NCI-H524 (cell line): ENCODE results near the gene PBX2.

Source experiments
- DNase-seq, 2 experiments: peaks; one replicate each; lab custom pipeline; 2025; lab: John Stamatoyannopoulos, UW

PBX2 gene

DNA sequence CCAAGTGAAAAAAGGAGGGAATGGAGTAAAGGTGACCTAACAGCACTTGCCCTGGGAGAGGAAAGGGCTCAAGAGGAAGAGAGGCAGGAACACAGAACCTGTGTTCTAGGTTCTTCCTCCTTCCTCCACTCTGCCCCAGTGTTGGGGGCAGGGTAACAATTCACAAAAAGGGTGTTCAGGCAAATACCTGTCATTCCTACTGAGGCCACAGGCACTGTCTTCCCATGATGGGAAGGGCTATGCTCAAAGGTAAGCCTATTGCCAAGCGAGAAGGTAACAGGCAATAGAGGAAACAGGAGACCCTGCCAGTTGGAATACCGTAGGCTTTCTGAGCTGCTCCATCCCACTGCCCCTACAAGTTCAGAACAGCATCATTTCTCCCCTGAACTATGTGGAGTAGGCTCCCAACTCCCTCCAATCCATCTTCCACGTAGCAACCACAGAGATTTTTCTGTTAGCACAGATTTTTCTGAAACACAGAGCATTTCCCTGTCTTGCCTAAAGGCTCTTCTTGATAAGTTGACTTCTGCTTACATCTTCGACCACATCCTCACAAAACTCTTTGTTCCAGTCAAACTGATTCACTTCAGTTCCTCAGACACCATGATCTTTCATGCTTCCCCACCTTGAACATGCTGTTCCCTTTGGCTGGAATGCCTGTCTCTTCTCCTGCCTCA, 16.8 kb downstream of the PBX2 start:
- DNase-seq, result no peak

DNA sequence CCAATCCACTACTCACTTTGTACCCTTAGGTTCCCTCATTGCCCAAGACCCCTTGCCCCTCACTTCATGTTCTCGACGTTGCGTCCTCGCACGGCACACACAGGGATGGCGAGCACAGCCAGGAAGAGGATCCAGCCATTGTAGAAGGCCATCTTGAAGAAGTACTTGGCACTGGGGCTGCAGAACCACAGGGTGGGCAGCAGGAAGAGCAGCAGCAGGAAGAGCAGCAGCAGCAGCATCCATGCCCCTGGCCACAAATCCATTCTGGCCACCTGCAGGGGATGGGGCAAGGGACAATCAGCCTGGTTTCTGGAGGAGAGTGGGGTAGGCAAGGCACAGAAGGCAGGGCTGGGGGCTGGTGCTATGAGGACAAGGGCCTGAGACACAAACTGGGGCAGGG, 18.8 kb downstream of the PBX2 start:
- DNase-seq, result no peak

DNA sequence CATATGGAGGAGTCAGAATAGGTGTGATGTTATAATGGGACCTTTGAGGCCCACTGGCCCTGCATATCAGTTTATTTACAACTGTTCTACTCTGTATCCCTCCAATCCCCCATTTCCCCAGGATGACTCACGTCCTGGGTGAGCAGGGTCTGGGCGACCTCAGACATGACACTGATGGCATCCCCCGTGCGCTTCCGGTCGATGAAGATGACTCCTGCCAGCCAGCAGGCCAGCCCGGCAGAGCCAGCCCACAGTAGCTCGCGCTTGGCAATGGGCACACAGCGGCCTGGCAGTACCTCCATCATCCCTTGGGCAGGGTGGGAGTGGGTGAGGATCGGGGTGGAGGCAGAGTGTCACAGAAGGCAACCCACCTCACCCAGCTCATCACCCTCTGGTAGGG, 19.7 kb downstream of the PBX2 start:
- DNase-seq, result no peak

- DNase-seq, result no peak
Observed at GRCh38 chr6:32168807-32169591, 21.0 kb downstream of the PBX2 start.

- no peak for DNase-seq
Observed at GRCh38 chr6:32168350-32168749, 21.7 kb downstream of the PBX2 start.

GRCh38 chr6:32167761-32168262, 22.2 kb downstream of the PBX2 start:
- no peak for DNase-seq

GRCh38 chr6:32167154-32167760, 22.7 kb downstream of the PBX2 start:
- no peak for DNase-seq

DNA sequence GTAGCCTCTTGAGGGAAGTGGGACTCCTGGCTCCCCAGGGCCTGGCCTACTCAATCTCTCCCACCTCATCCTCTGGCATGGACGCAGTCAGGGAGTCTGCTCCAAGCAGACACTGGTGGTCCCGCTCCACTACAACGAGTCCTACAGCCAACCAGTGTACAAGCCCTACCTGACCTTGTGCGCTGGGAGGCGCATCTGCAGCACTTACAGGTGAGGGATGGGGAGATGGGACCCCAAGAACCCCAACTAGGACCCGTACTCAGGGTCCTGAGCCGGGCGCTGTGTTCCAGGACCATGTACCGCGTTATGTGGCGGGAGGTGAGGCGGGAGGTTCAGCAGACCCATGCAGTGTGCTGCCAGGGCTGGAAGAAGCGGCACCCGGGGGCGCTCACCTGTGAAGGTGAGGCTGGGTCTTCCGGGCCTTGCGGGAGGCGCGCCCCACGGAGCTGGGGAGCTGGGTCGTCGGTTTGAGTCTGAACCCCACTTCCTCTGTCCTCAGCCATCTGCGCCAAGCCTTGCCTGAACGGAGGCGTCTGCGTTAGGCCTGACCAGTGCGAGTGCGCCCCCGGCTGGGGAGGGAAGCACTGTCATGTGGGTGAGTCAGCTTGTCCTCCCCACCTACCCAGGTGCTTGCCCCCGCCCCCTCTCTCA, 23.5 kb downstream of the PBX2 start:
- DNase-seq, result no peak

GRCh38 chr6:32164295-32164694, 25.7 kb downstream of the PBX2 start, which contains the start of gene EGFL8:
Gene EGFL8 (plus strand): TSS chr6:32164595. CDS start chr6:32166166, 1,571 bp downstream.
- no peak for DNase-seq

- no peak for DNase-seq
Observed at GRCh38 chr6:32163559-32164258, 26.3 kb downstream of the PBX2 start.

DNA sequence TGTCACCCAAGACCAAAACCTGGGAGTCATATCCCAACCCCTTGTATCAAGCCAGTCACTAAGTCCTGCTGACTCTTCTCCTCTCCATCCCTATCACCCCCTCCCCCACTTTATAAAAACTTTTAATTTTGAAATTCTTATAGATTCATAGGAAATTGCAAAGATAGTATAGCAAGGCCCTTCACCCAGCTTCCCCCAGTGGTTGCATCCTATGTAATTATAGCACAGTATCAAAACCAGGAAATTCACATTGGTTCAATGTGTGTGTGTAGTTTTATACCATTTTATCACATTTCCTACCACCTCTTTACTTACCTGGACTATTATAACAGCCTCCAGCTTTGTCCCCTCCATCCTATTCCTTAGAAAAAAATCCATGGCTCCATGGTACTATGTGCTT, 31.9 kb downstream of the PBX2 start:
- DNase-seq, result no peak

DNA sequence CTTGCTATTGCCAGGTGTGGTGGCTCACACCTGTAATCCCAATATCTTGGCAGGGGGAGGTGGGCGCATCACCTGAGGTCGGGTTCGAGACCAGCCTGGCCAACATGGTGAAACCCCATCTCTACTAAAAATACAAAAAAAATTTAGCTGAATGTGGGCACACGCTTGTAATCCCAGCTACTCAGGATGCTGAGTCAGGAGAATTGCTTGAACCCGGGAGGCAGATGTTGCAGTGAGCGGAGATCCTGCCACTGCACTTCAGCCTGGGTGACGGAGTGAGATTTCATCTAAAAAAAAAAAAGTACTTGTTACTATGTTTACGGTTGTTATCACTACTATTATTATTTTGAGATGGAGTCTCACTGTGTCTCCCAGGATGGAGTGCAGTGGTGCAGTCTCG, 33.1 kb downstream of the PBX2 start:
- DNase-seq, result no peak

- DNase-seq, result peak; percentile 59 to 82
Observed at GRCh38 chr6:32154514-32155161, 35.4 kb downstream of the PBX2 start.

GRCh38 chr6:32153564-32154513, 36.2 kb downstream of the PBX2 start, which contains the start of gene PPT2:
Gene PPT2 (plus strand): TSS chr6:32154141. CDS start chr6:32154595, 454 bp downstream.
- peak; percentile 88 to 89 for DNase-seq

DNA sequence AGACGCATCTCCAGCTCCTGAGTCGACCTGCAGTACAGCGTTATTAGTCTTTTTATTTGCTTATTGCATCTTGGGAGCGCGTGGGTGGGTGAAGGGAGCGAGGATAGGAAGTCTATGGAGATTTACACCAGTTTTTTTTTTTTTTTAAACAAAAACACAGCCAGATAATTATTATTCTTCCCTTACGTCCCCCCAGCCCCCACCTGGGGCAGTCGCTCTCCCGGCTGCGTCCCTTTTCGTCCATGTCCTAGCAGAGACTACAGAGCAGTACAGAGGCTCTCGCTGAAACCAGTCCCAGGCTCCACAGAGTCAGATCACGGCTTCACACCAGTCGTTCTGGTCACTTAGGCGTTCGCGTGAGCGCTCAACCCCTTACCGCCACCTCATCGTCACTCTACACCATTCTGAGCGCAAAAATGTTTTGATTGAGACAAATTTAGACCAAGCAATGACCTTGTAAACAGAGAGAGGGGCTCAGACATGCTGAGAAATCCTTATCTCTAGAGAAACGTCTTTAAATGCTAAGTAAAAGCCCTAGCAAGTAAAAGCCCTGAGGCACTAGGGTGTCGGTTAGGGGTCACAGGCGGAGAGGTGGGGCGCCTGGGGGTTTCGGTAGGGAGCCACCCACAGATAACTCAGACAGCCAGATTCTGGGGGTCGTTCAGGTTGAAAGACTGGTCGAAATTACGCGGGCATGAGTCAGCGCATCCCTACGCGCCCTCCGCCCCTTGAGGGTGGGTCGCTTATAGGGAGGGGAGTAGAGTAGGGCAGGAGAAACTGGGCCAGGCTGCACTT, 37.0 kb downstream of the PBX2 start:
- DNase-seq, result no peak

- DNase-seq, result peak; percentile 29 to 42
Observed at GRCh38 chr6:32151863-32152768, 37.9 kb downstream of the PBX2 start, which contains the start of gene PRRT1. Gene PRRT1 (minus strand): TSS chr6:32151939. CDS start chr6:32151827, 112 bp downstream.

- peak; percentile 97 to 99 for DNase-seq
Observed at GRCh38 chr6:32151181-32151862, 38.7 kb downstream of the PBX2 start.
